Endothelial cell (in vitro differentiated cells): Measurements from ENCODE around the gene MFSD11. TPM values are rescaled to one million over a fixed set of nuclear protein-coding genes. Genes with fewer than 3 reads are reported as not detected.

Source experiments
- DNase-seq: peaks from one replicate; pipeline ENCODE4 v3.0.0; 2021; ENCODE audit warnings: low spot score
- H3K27ac Mint-ChIP-seq: one replicate; pipeline ENCODE4 v1.8.0; 2021; ENCODE audit warnings: mixed read lengths, inconsistent platforms; ENCODE audit not compliant: unreplicated experiment
- H3K27me3 Mint-ChIP-seq: one replicate; pipeline ENCODE4 v1.8.0; 2021; ENCODE audit warnings: mild to moderate bottlenecking, moderate library complexity, mixed read lengths, inconsistent platforms; ENCODE audit not compliant: unreplicated experiment
- H3K36me3 Mint-ChIP-seq: one replicate; pipeline ENCODE4 v1.8.0; 2021; ENCODE audit warnings: mild to moderate bottlenecking, low read depth, mixed read lengths, inconsistent platforms; ENCODE audit not compliant: unreplicated experiment
- H3K4me1 Mint-ChIP-seq: one replicate; pipeline ENCODE4 v1.8.0; 2021; ENCODE audit warnings: mild to moderate bottlenecking, mixed read lengths, inconsistent platforms; ENCODE audit not compliant: unreplicated experiment
- H3K4me3 Mint-ChIP-seq: one replicate; pipeline ENCODE4 v1.8.0; 2021; ENCODE audit warnings: mild to moderate bottlenecking, mixed read lengths, inconsistent platforms; ENCODE audit not compliant: unreplicated experiment
- H3K9me3 Mint-ChIP-seq: one replicate; pipeline ENCODE4 v1.8.0; 2021; ENCODE audit warnings: mixed read lengths, inconsistent platforms; ENCODE audit not compliant: unreplicated experiment
- total RNA-seq: library from RNA; stranded (reverse); fragmentation: NEBNext Ultra II Directional; extraction: Animal tissue kit (Norgen Biotek cat#: 25700); gene quantifications from one replicate; pipeline ENCODE4 v1.2.1, GENCODE V29; 2021; ENCODE audit not compliant: unreplicated experiment
- TF ChIP-seq, protein P1 (sequence below): fragments of 200-600 bp; sonication (generic); IDR thresholded peaks from one replicate; pipeline ENCODE4 v1.5.0; 2021; ENCODE audit warnings: antibody characterized with exemption; ENCODE audit not compliant: unreplicated experiment

Gene MFSD11
- total RNA-seq, 1 donor from 2014 or later: 37.3 TPM

- Mint-ChIP-seq H3K9me3 (no peaks in the 10 kb centered on the region), H3K4me1 (peaks cover 8% of the 10 kb centered on the region), H3K27me3 (peaks cover 2% of the 10 kb centered on the region), H3K27ac (no peak overlapping the region), H3K36me3 (peaks cover 39% of the 10 kb centered on the region), H3K4me3 (no peak overlapping the region)
- TF ChIP-seq, protein P1, sequence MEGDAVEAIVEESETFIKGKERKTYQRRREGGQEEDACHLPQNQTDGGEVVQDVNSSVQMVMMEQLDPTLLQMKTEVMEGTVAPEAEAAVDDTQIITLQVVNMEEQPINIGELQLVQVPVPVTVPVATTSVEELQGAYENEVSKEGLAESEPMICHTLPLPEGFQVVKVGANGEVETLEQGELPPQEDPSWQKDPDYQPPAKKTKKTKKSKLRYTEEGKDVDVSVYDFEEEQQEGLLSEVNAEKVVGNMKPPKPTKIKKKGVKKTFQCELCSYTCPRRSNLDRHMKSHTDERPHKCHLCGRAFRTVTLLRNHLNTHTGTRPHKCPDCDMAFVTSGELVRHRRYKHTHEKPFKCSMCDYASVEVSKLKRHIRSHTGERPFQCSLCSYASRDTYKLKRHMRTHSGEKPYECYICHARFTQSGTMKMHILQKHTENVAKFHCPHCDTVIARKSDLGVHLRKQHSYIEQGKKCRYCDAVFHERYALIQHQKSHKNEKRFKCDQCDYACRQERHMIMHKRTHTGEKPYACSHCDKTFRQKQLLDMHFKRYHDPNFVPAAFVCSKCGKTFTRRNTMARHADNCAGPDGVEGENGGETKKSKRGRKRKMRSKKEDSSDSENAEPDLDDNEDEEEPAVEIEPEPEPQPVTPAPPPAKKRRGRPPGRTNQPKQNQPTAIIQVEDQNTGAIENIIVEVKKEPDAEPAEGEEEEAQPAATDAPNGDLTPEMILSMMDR: no peak
- no peak for DNase-seq
These were observed 22.5 kb upstream of the MFSD11 start for GRCh38 chr17:76715496-76715830.

DNA sequence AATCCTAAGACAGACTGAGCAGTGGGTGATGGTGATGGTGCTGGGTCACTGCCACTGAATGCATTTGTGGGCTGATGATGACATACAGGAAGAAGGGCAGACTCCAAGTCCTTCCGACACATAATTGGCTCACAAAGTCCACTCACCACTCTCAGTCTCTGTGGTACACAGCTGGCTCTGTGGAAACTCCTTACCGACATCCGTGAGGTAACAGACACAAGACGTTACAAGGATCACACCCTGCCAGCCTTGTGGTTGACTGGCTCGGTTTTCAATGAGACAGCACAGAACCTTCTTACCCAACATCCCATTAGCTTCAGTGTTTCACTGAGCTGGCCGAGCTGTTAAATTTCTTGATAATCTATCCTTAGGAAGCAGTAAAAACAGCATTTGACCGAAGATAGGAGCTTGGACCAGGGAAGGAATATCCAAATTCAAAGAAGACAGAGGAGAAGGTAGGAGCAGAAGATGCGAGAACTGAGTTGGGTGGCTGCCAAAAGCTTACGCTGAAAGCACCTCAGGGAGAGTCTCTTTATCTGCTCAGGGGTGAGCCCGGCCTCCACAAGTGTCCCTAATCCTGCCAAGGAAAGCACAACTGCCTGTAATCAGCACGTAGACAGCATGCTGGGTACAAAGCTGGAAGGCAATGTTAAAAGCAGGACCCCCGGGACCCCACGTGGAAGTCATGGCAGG, 21.6 kb upstream of the MFSD11 start:
- Mint-ChIP-seq H3K27ac (no peak overlapping the region), H3K4me3 (no peak overlapping the region), H3K27me3 (peaks cover 2% of the 10 kb centered on the region), H3K36me3 (peaks cover 43% of the 10 kb centered on the region), H3K4me1 (peaks cover 6% of the 10 kb centered on the region), H3K9me3 (no peaks in the 10 kb centered on the region)
- DNase-seq: no peak
- TF ChIP-seq, protein P1: no peak

DNA sequence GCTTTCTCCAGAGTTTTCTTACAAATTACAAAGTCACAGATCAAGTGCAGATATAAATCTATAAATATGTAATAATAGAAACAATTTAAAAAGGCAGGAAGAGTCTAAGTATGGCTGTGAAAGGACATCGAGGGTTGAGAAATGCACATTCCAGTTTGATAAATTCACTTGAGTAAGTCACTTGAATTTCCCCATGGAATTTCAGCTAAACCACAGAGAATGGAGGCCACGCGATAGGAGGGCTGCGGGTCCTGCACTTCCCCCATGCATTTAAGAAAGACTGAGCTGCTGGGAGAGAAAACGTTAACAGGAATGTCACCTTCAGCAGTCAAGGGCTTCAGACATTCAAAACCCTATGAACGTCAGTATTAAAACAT, 21.1 kb upstream of the MFSD11 start:
- Mint-ChIP-seq H3K27ac (no peak overlapping the region), H3K9me3 (no peaks in the 10 kb centered on the region), H3K4me1 (peaks cover under 1% of the 10 kb centered on the region), H3K36me3 (peaks cover 49% of the 10 kb centered on the region), H3K27me3 (peaks cover 2% of the 10 kb centered on the region), H3K4me3 (no peak overlapping the region)
- no peak for DNase-seq
- TF ChIP-seq, protein P1: no peak

- DNase-seq: no peak
- H3K36me3 Mint-ChIP-seq: peaks cover 47% of the 10 kb centered on the region
- no peak overlapping the region for H3K4me3 Mint-ChIP-seq
- H3K27me3 Mint-ChIP-seq: peaks cover 2% of the 10 kb centered on the region
- no peak overlapping the region for H3K27ac Mint-ChIP-seq
- no peaks in the 10 kb centered on the region for H3K9me3 Mint-ChIP-seq
- no peaks in the 10 kb centered on the region for H3K4me1 Mint-ChIP-seq
- TF ChIP-seq, protein P1: no peak
These were observed 19.4 kb upstream of the MFSD11 start for GRCh38 chr17:76718516-76718915.

DNA sequence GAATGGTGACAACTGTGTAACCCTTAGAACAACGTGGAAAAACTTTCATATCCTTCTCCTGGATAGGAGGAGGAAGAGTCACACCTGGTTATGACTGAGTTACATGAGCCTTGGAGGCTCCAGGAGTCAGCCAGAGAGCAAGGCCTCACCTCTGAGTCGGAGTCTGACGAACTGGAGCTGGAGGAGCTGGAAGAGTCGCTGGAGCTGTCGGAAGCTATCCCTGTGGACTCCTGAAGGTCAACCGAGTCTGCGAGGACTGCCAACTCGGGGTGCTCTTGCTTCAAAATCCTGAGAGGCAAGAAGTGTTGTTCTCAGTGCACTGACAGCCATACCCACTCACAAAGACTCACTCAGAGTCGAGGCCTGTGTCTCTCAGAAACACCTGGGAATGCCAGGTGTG, 17.7 kb upstream of the MFSD11 start:
- H3K4me3 Mint-ChIP-seq: no peak overlapping the region
- no peak overlapping the region for H3K27ac Mint-ChIP-seq
- H3K27me3 Mint-ChIP-seq: peaks cover 2% of the 10 kb centered on the region
- H3K9me3 Mint-ChIP-seq: no peaks in the 10 kb centered on the region
- DNase-seq: no peak
- TF ChIP-seq, protein P1: no peak
- peaks cover 35% of the 10 kb centered on the region for H3K36me3 Mint-ChIP-seq
- peaks cover 2% of the 10 kb centered on the region for H3K4me1 Mint-ChIP-seq
